Measurements from ENCODE around the gene SEMA4B. TPM values are rescaled to one million over a fixed set of nuclear protein-coding genes. Genes with fewer than 3 reads are reported as not detected.

SEMA4B gene
- polyA plus RNA-seq, 3 donors, result 4.7 to 39.1 (median 23.3) TPM

DNA sequence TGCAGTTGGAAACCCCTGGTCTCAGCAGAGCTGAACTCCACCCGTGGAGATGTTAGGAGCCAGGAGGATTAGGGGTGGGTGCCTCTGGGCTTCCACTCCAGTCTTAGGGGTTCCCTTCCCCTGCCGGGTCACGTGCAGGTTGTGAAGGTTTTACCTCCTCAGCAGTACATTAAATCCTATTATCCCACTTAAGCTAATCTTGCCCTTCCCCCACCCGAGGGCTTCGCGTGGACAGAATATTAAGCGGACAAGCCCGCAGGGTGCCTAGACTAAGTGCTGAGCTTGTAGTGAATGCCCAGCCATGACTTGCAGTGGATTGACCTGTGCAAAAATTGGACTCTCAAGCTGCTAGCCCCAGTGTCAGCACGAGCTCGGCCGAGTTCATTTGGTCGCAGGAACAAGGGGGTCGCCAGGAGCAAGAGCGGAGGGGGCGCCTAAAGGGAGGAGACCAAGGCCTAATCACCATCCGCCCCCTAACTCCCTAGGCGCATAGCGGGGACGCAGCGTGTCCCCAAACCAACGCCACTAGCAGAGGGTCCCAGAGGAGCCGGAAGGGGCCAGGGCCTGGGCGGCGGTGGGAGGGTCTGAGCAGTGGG, 498 bp upstream of the SEMA4B start:
- WGBS, 3 donors, result 9 to 19% (median 10%) methylated on average over 24 of the region's 24 CpGs

DNA sequence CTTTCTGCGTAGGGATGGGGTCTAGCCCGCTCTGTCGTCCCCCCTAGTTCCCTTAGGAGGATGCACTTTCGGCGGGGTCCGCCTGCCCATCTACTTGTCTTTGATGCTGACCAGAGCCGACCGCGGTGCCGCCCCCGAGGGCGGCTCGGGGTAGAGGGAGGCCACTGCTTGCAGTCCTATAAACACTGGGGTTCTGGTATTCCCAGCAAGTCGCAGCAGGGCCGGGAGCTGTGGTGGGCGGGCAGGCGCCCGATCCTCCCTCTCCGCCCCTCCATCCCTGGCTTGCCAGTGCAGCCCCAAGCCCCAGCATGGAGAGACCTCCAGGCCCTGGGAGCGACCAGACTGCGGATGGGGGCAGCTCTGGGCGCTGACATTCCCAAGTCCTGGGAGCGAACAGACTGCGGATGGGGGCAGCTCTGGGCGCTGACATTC, 830 bp downstream of the SEMA4B start:
- H3K27ac ChIP-seq (ENCODE audit: low read depth, low read length), result no peak overlapping the region
- 3 to 13% (median 11%) methylated on average over 24 to 25 of the region's 25 CpGs for WGBS, 3 donors

More for the DNA sequence above, 498 bp upstream of the SEMA4B start:
- no peak overlapping the region for H3K27ac ChIP-seq (ENCODE audit: low read depth, low read length)

GRCh38 chr15:90202929-90203328, 1.8 kb downstream of the SEMA4B start:
- no peak overlapping the region for H3K27ac ChIP-seq (ENCODE audit: low read depth, low read length)
- WGBS, 3 donors, result 76 to 92% (median 91%) methylated on average over 4 of the region's 4 CpGs

DNA sequence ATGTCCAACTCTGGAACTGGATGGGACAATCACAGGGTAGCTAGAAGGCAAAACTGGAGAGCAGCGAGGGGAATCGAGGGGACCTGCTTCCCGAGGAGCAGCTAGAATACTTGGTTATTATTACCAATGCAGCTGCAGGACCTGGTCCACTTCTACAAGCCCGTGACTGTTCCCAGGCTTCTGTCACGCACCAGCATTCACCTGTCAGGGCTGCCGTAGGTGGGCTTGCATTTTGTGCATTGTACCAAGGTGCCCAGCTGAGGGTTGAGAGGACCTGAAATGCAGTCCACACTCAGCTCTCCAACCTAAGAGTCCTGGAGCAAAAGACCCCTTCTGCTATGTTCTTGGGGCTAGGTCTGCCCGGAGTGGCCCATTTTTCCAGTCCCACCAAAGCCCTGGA, 2.3 kb downstream of the SEMA4B start:
- 92 to 98% (median 98%) methylated on average over 7 of the region's 7 CpGs for WGBS, 3 donors
- H3K27ac ChIP-seq (ENCODE audit: low read depth, low read length), result no peak overlapping the region

DNA sequence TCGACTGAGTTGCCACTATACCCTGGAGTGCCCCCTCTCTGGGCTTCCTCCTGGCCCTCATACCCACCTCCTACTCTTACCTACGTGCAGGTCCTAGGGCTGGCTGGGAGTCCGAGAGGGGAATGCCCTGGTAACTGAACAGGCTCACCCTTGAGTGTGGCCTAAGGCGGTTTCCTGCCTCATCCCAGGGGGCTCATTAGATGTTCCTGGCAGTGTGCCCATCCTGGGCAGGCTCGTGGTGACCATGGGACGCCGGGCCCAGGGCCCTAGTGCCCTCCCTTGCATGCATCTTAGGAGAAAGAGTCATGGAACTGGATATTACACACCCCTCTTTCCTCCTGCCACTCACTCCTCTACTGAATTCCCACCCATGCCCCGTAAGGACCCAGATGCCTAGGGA, 2.8 kb downstream of the SEMA4B start:
- no peak overlapping the region for H3K27ac ChIP-seq (ENCODE audit: low read depth, low read length)
- WGBS, 3 donors, result 64 to 68% (median 67%) methylated on average over 8 of the region's 8 CpGs

- 76 to 88% (median 81%) methylated on average over 10 of the region's 10 CpGs for WGBS, 3 donors
- no peak overlapping the region for H3K27ac ChIP-seq (ENCODE audit: low read depth, low read length)
Measured at GRCh38 chr15:90205050-90205848, 4.1 kb downstream of the SEMA4B start.

GRCh38 chr15:90205886-90206285, 4.8 kb downstream of the SEMA4B start:
- 49 to 77% (median 56%) methylated on average over 4 to 5 of the region's 5 CpGs for WGBS, 3 donors
- no peak overlapping the region for H3K27ac ChIP-seq (ENCODE audit: low read depth, low read length)

DNA sequence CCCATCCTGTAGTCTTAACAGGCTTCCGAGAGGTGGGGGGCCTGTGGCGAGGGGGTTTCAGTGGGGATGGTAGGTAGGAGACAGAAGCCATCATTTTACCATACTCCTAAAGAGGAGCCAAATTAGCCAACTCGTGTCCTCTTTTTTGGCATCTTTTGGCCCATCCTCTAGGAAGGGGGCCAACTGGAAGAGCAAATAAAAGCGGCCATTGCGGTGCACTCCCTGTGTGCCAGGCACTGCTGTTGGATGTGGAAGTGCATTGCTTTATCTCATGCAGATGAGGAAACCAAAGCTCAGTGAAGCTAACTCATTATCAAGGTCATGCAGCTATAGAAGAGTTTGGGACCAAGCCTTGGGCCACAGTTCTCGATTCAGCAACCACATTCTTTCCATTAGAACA, 6.1 kb downstream of the SEMA4B start:
- H3K27ac ChIP-seq (ENCODE audit: low read depth, low read length), result no peak overlapping the region
- WGBS, 3 donors, result 89 to 97% (median 95%) methylated on average over 6 of the region's 6 CpGs

- no peak overlapping the region for H3K27ac ChIP-seq (ENCODE audit: low read depth, low read length)
- WGBS, 3 donors, result 81 to 95% (median 94%) methylated on average over 6 of the region's 6 CpGs
Measured at GRCh38 chr15:90208356-90208755, 7.2 kb downstream of the SEMA4B start.

DNA sequence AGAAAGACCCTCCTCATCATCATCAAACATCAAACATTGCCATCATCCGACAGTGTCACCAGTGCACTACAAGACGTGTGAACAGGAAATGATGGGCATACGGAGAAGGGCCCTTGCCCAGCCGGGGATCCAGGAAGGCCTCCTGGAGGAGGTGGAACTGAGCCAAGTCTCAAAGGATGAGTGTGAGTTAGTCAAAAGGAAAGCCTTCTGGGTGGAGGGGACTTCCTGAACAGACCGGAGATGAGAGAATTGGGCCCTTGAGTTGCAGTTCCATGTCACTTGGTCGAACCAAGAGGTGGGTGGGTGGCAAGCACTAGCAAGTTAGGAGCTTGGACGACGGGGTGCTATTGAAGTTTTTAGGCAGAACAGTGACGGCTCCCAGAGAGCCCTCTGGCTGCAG, 8.5 kb downstream of the SEMA4B start:
- WGBS, 3 donors, result 58 to 84% (median 70%) methylated on average over 9 of the region's 9 CpGs
- H3K27ac ChIP-seq (ENCODE audit: low read depth, low read length), result no peak overlapping the region

DNA sequence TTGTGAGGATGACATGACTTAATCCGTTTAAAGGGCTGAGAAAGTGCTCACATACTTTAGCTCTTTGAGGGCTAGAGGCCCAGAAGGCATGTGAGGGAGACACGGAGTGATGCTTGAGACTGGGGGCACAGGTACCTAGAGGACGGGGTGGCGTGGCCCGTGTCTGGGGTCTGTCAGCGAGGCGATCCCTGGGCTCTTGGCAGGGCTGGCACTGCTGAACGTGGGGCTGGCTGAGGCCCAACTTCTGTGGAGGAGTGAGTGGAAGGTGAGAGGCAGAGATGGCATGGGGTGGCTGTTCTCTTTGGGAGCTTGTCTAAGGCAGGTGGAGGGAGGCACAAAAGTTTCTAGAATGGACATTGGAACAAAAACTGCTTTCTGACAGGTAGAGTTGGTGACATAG, 9.5 kb downstream of the SEMA4B start:
- no peak overlapping the region for H3K27ac ChIP-seq (ENCODE audit: low read depth, low read length)
- WGBS, 3 donors, result 45 to 88% (median 87%) methylated on average over 8 of the region's 8 CpGs

DNA sequence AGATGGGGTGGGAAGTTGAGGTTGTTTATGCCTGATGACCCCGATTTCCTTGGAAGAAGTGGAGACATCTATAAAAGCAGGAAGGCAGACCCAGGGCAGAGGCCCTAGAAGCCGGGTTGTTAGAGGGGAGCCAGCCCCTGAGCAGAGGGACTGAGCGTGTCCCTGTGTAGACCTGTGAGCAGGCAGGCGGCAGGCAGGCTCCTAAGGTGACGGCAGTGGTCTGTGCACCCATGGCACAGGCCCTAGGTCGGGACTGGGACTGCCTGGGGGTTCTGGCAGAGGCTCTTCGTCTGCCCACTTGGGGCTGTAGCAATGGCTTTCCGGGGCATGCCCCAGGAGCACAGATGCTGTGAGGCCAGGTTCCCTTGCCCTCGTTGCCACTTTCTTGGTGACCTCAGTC, 9.9 kb downstream of the SEMA4B start:
- no peak overlapping the region for H3K27ac ChIP-seq (ENCODE audit: low read depth, low read length)
- WGBS, 3 donors, result 77 to 82% (median 81%) methylated on average over 9 of the region's 9 CpGs

DNA sequence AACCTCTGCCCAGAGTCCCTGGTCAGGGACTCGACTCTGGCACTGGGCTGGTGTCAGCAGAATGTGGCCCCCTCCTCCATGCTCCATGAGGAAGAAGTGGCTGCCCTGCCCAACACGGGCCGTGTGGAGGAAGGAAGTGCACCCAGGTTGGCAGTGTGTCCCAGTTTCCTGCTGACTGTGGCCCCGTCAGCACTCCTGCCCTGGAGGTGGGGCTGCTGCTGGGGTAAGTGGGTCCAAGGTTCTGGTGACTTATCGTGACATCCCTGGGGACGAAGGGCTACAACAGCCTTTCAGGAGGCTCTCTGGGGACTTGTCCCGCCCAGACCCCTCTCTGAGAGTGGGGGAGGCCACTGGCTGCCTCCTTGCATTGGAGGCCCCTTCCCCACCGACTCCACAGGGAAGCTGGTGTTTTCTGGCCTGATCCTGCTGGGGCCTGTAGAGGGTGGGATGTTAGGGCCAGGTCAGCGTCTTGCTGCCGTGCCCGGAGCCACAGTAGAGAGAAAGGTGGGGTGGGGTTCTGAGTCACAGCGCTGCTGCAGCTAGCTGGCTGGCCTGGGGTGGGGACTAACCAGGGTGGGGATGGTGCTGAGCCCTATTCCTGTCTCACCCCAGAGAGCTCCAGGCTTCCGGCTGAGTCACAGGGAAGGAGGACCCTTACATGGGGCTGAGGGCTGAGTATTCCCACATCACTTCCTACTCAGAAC, 10.5 kb downstream of the SEMA4B start:
- WGBS, 3 donors, result 44 to 58% (median 45%) methylated on average over 13 of the region's 13 CpGs
- no peak overlapping the region for H3K27ac ChIP-seq (ENCODE audit: low read depth, low read length)

DNA sequence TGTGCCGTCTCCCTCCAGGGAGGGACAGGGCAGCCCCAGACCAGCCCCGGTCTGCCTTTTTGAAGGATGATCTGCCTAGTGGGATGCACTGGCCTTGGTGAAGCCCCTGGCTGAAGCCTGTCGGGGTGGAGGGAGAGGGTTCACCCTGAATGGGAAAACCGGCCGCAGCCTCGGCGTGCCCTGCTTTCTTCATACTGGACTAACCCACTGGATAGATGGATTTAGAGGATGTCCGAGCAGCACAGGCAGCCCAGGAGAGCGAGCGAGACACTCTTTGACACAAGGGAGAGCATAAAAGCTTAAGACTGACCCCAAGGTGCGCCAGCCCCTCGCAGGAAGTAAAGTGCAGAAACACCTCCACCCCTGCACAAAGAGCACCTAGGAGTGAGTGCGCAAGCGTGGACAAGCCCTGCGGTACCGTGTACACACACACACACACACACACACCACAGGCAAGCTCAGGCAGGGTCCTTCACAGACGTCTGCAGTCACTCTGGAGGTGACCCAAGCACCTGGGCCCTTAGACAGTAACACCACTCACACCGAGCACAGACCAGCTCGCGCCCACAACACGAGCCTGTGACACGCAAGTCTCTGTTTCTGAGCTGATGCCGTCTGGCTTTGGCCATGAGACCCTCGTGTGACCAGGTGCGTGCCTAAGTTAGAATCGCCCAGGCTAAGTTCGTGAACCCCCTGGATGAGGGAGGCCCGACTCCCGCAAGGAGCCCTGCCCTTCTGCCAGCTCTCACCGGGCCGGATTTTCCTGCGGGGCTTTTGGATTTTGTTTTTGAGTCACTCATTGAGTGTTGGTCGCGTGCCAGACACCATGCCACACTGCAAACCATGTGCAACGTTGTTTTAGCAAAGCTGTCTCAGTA, 11.3 kb downstream of the SEMA4B start:
- 52 to 90% (median 88%) methylated on average over 35 of the region's 35 CpGs for WGBS, 3 donors
- H3K27ac ChIP-seq (ENCODE audit: low read depth, low read length), result no peak overlapping the region

GRCh38 chr15:90213122-90213817, 12.1 kb downstream of the SEMA4B start:
- no peak overlapping the region for H3K27ac ChIP-seq (ENCODE audit: low read depth, low read length)
- 25 to 78% (median 76%) methylated on average over 12 of the region's 12 CpGs for WGBS, 3 donors

DNA sequence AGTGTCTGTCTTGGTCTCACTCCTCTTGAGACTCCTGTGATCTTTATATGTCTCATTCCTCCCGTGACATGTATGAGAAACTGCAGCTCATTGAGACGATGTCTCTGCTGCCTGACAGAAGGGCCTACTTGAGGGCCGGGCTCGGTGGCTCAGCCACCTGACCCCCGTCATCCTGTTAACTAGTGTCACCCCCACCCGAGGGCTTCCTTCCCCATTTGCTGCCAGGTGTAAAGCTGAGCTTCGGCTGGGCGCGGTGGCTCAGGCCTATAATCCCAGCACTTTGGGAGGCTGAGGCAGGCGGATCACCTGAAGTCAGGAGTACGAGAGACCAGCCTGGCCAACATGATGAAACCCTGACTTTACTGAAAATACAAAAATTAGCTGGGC, 12.7 kb downstream of the SEMA4B start:
- 28 to 71% (median 69%) methylated on average over 11 of the region's 11 CpGs for WGBS, 3 donors
- no peak overlapping the region for H3K27ac ChIP-seq (ENCODE audit: low read depth, low read length)

- no peak overlapping the region for H3K27ac ChIP-seq (ENCODE audit: low read depth, low read length)
- WGBS, 3 donors, result 71 to 75% (median 72%) methylated on average over 8 of the region's 8 CpGs
Measured at GRCh38 chr15:90214553-90215196, 13.5 kb downstream of the SEMA4B start.

Measured in adipose tissue (tissue), 3 donors.